K562 (cell line): ENCODE measurements around the gene CC2D2B. TPM values are rescaled to one million over a fixed set of nuclear protein-coding genes. Genes with fewer than 3 reads are reported as not detected.

ENCODE experiments used
- CHD7 ChIP-seq: fragments of 200-600 bp; sonication (generic); IDR thresholded peaks from one replicate; pipeline ENCODE4 v1.6.1; 2012; ENCODE audit warnings: mild to moderate bottlenecking, low read depth, low read length, inconsistent platforms
- MGA ChIP-seq: fragments of 450-650 bp; IDR thresholded peaks from 2 replicates; pipeline ENCODE4 v1.6.1; 2016; ENCODE audit warnings: mild to moderate bottlenecking, moderate library complexity
- NRF1 ChIP-seq, 2 experiments: fragments of 450-650 bp; IDR thresholded peaks in 1 of 2; conservative IDR thresholded peaks in 1 of 2; 2 replicates each; pipeline ENCODE4 v1.6.1; 2014; ENCODE audit warnings: mild to moderate bottlenecking in 2 of 2
- ZZZ3 ChIP-seq: fragments of 450-650 bp; IDR thresholded peaks from 2 replicates; pipeline ENCODE4 v1.6.1; 2016; ENCODE audit warnings: antibody characterized with exemption, mild to moderate bottlenecking, moderate library complexity
- polyA plus RNA-seq, 8 experiments: library from polyadenylated mRNA; depleted of rRNA in 4 of 8; stranded (reverse) in 5 of 8; unstranded in 3 of 8; fragments of >200 nt; fragmentation: Nextera tagmentation in 2 of 8; fragmentation: Illumina TruSeq in 1 of 8; extraction: Ambion mirVana in 2 of 8; extraction: Trizol in 1 of 8; gene quantifications; 2 replicates each; pipeline versions ENCODE4 v1.2.1 to v1.2.3, GENCODE V29; 2011 to 2014; ENCODE audit warnings: inconsistent platforms in 1 of 8, missing spikeins in 1 of 8
- total RNA-seq, 7 experiments: library from RNA; depleted of rRNA in 6 of 7; stranded (reverse); fragments of >200 nt in 6 of 7; fragmentation: Illumina TruSeq in 2 of 7; extraction: Trizol in 2 of 7; gene quantifications; 2 replicates each; pipeline versions ENCODE4 v1.2.1 to v1.2.3, GENCODE V29; 2011 to 2021; ENCODE audit warnings: low replicate concordance in 1 of 7

CC2D2B gene
- total and polyA plus RNA-seq, 9 of the 15 experiments (the other 6 are each of a cell fraction or from before 2014, with no cell fraction given): 0.10 to 0.34 (median 0.20) TPM; not detected in 5

- TF ChIP-seq MGA (no peak), ZZZ3 (no peak), NRF1 (conservative IDR thresholded peaks at IDR 0.05 in 1 of 2, IDR thresholded peaks at IDR 0.05 in 1 of 2) (no peak), CHD7 (no peak)
These were observed 106.8 kb downstream of the CC2D2B start (continued) for GRCh38 chr10:96014473-96015102.
